NCI-H524 (cell line): ENCODE measurements around the gene GSX1.

Experiments
- DNase-seq, 2 experiments: peaks; one replicate each; lab custom pipeline; 2025; lab: John Stamatoyannopoulos, UW

The GSX1 gene

GRCh38 chr13:27833206-27833605 lies 40.9 kb downstream of the GSX1 start:
- no peak for DNase-seq

- DNase-seq: peak in 1 of 2 experiments; percentile 43
Measured at GRCh38 chr13:27834095-27834494, 41.8 kb downstream of the GSX1 start.

GRCh38 chr13:27835799-27836198 lies 43.5 kb downstream of the GSX1 start:
- no peak for DNase-seq

- no peak for DNase-seq
Measured at GRCh38 chr13:27839809-27840467, 47.7 kb downstream of the GSX1 start.

- no peak for DNase-seq
Measured at GRCh38 chr13:27842571-27842970, 50.3 kb downstream of the GSX1 start.
